ENCODE data around the gene G6PC1. TPM values are rescaled to one million over a fixed set of nuclear protein-coding genes. Genes with fewer than 3 reads are reported as not detected.
"Not testable (repeated sequence)": the region's sequence is repeated elsewhere in the genome, so short reads cannot be mapped to it uniquely, and the experiment has no call there.

The G6PC1 gene
- total RNA-seq, 1 donor from 2014 or later: not detected

DNA sequence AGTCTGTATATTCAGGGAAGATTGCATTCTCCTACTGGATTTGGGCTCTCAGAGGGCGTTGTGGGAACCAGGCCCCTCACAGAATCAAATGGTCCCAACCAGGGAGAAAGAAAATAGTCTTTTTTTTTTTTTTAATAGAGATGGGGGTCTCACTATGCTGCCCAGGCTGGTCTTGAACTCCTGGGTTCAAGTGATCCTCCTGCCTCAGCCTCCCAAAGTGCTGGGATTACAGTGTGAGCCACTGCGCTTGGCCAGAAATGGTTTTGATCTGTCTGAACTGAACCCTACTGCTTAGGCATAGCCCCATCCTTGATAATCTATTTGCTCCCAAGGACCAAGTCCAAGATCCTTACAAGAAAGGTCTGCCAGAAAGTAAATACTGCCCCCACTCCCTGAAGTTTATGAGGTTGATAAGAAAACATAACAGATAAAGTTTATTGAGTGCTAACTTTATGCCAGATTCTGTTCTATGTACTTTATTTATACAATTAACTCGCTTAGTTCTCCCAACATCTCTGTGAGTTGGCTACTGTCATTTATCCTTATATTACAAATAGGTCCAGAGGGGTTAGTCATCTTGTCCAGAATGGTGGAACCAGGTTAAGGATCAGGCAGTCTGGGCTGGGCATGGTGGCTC, 13.5 kb downstream of the G6PC1 start:
- DNase-seq (ENCODE audit: extremely low spot score, unreplicated experiment): no peak
- Mint-ChIP-seq H3K9me3 (ENCODE audit: unreplicated experiment) (no peaks in the 10 kb centered on the region), H3K4me3 (ENCODE audit: unreplicated experiment) (no peak overlapping the region), H3K27ac (ENCODE audit: unreplicated experiment) (no peak overlapping the region), H3K27me3 (ENCODE audit: unreplicated experiment) (peaks cover 18% of the 10 kb centered on the region), H3K4me1 (ENCODE audit: unreplicated experiment) (no peaks in the 10 kb centered on the region), H3K36me3 (ENCODE audit: unreplicated experiment) (no peaks in the 10 kb centered on the region)
- TF ChIP-seq, protein P1, sequence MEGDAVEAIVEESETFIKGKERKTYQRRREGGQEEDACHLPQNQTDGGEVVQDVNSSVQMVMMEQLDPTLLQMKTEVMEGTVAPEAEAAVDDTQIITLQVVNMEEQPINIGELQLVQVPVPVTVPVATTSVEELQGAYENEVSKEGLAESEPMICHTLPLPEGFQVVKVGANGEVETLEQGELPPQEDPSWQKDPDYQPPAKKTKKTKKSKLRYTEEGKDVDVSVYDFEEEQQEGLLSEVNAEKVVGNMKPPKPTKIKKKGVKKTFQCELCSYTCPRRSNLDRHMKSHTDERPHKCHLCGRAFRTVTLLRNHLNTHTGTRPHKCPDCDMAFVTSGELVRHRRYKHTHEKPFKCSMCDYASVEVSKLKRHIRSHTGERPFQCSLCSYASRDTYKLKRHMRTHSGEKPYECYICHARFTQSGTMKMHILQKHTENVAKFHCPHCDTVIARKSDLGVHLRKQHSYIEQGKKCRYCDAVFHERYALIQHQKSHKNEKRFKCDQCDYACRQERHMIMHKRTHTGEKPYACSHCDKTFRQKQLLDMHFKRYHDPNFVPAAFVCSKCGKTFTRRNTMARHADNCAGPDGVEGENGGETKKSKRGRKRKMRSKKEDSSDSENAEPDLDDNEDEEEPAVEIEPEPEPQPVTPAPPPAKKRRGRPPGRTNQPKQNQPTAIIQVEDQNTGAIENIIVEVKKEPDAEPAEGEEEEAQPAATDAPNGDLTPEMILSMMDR (IDR thresholded peaks at IDR 0.05): no peak

GRCh38 chr17:42915288-42915687, 14.7 kb downstream of the G6PC1 start:
- not testable (repeated sequence) for H3K9me3 Mint-ChIP-seq (ENCODE audit: unreplicated experiment); DNase-seq (ENCODE audit: extremely low spot score, unreplicated experiment); H3K36me3 Mint-ChIP-seq (ENCODE audit: unreplicated experiment); H3K4me1 Mint-ChIP-seq (ENCODE audit: unreplicated experiment); H3K27ac Mint-ChIP-seq (ENCODE audit: unreplicated experiment); H3K4me3 Mint-ChIP-seq (ENCODE audit: unreplicated experiment)
- peaks cover 11% of the 10 kb centered on the region for H3K27me3 Mint-ChIP-seq (ENCODE audit: unreplicated experiment)

DNA sequence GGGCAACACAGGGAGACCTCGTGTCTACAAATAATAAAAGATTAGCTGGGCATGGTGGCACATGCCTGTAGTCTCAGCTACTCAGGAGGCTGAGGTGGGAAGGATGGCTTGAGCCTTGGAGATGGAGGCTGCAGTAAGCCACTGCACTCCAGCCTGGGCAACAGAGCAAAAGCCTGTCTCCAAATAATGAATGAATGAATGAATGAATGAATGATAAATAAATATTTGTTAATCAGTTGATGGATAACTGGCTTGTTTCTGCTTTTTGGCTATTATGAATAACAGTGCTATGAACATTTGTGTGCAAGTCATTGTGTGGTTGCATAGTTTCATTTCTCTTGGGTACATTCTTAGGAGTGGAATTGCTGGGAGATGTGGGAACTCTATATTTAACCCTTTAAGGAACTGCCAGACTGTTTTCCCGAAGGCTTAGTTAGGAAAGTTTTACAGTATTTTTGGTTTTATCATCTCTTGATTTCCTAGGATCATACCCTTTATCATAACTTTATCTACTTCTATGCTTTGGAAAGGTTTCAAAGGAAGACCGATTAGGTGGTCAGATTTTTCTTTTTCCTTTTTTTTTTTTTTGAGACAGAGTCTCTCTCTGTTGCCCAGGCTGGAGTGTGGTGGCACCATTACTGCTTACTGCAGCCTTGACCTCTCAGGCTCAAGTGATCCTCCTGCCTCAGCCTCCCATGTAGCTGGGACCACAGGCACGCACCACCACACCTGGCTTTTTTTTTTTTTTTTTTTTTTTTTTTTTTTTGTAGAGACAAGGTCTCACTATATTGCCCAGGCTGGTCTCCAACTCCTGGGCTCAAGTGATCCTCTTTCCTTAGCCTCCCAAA, 16.0 kb downstream of the G6PC1 start:
- H3K4me1 Mint-ChIP-seq (ENCODE audit: unreplicated experiment); H3K9me3 Mint-ChIP-seq (ENCODE audit: unreplicated experiment); H3K4me3 Mint-ChIP-seq (ENCODE audit: unreplicated experiment); H3K27me3 Mint-ChIP-seq (ENCODE audit: unreplicated experiment); DNase-seq (ENCODE audit: extremely low spot score, unreplicated experiment); H3K27ac Mint-ChIP-seq (ENCODE audit: unreplicated experiment); H3K36me3 Mint-ChIP-seq (ENCODE audit: unreplicated experiment): not testable (repeated sequence)

DNA sequence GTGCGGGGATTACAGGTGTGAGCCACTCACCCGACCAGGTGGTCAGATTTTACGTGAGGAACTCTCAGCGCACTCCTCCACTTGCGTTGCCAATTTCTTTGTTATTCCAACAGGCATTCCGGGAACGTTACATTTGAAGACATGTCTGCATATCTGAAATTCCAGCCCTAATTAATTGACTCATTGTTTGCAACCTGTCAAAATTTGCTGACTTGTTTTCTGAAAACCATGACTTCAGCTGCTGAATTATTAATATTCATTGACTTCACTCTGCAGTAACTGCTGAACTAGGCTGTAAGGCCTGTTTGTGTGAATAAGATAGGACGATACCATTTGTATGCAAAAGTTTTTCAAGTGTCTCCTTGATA, 16.6 kb downstream of the G6PC1 start:
- Mint-ChIP-seq H3K27me3 (ENCODE audit: unreplicated experiment) (peaks cover 5% of the 10 kb centered on the region), H3K4me1 (ENCODE audit: unreplicated experiment) (peaks cover 4% of the 10 kb centered on the region), H3K9me3 (ENCODE audit: unreplicated experiment) (no peaks in the 10 kb centered on the region), H3K27ac (ENCODE audit: unreplicated experiment) (no peak overlapping the region), H3K36me3 (ENCODE audit: unreplicated experiment) (no peaks in the 10 kb centered on the region), H3K4me3 (ENCODE audit: unreplicated experiment) (no peak overlapping the region)
- TF ChIP-seq, protein P1 (IDR thresholded peaks at IDR 0.05): no peak
- no peak for DNase-seq (ENCODE audit: extremely low spot score, unreplicated experiment)

DNA sequence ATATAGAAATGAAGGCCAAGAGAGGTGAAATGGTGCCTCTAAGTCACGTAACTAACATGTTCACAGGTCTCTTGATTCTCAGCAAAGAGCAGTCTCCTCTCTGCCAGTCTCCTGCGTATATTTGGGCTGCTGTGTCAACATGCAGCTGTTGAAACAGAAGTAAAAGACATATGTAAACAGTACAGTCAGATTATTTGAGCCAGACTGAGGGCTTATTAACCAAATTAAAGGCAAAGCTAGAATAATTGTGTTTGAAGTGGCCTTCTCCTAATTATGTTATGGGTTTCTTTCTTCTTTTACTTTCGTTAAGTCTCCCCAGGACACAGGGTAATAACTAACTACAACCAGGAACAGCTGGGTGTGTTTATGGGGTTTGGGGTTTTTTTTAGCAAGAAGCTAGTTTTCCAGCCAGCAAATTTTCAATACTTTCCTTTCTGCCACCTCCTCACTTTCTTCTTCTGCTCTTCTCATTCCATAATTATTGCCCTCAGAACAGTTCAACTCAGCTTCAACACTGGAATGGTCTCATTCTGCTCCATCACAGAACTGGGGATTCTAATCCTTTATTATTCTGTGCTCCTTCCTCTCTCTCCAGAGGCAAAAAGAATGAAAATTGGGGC, 18.4 kb downstream of the G6PC1 start:
- H3K4me3 Mint-ChIP-seq (ENCODE audit: unreplicated experiment): no peak overlapping the region
- TF ChIP-seq, protein P1 (IDR thresholded peaks at IDR 0.05): no peak
- H3K27me3 Mint-ChIP-seq (ENCODE audit: unreplicated experiment): peaks cover 5% of the 10 kb centered on the region
- H3K4me1 Mint-ChIP-seq (ENCODE audit: unreplicated experiment): peaks cover 18% of the 10 kb centered on the region
- H3K9me3 Mint-ChIP-seq (ENCODE audit: unreplicated experiment): no peaks in the 10 kb centered on the region
- DNase-seq (ENCODE audit: extremely low spot score, unreplicated experiment): no peak
- no peak overlapping the region for H3K27ac Mint-ChIP-seq (ENCODE audit: unreplicated experiment)
- no peaks in the 10 kb centered on the region for H3K36me3 Mint-ChIP-seq (ENCODE audit: unreplicated experiment)

GRCh38 chr17:42919522-42920077, 19.0 kb downstream of the G6PC1 start:
- peaks cover 19% of the 10 kb centered on the region for H3K4me1 Mint-ChIP-seq (ENCODE audit: unreplicated experiment)
- not testable (repeated sequence) for H3K27me3 Mint-ChIP-seq (ENCODE audit: unreplicated experiment); H3K4me3 Mint-ChIP-seq (ENCODE audit: unreplicated experiment); H3K36me3 Mint-ChIP-seq (ENCODE audit: unreplicated experiment); H3K27ac Mint-ChIP-seq (ENCODE audit: unreplicated experiment); H3K9me3 Mint-ChIP-seq (ENCODE audit: unreplicated experiment); DNase-seq (ENCODE audit: extremely low spot score, unreplicated experiment)
